ENCODE measurements around the gene AEBP1.

The AEBP1 gene

GRCh38 chr7:44063894-44064651 lies 40.1 kb upstream of the AEBP1 start:
- Mint-ChIP-seq H3K36me3 (ENCODE audit: low read depth) (peaks cover 11% of the 10 kb centered on the region), H3K27ac (no peak overlapping the region), H3K27me3 (no peaks in the 10 kb centered on the region), H3K9me3 (no peaks in the 10 kb centered on the region), H3K4me3 (no peak overlapping the region), H3K4me1 (peaks cover 24% of the 10 kb centered on the region)
- DNase-seq (no peak), ATAC-seq (no peak)

- Mint-ChIP-seq H3K36me3 (ENCODE audit: low read depth) (peaks cover 12% of the 10 kb centered on the region), H3K9me3 (no peaks in the 10 kb centered on the region), H3K27ac (no peak overlapping the region), H3K4me3 (no peak overlapping the region), H3K4me1 (peaks cover 22% of the 10 kb centered on the region), H3K27me3 (no peaks in the 10 kb centered on the region)
- ATAC-seq = peak; percentile 9
- no peak for DNase-seq
These were observed 39.2 kb upstream of the AEBP1 start for GRCh38 chr7:44064791-44065430.

- ATAC-seq (peak; percentile 45), DNase-seq (no peak)
- Mint-ChIP-seq H3K27ac (no peak within 1 kb of the TSS), H3K27me3 (no peaks in the 10 kb centered on the region), H3K9me3 (no peaks in the 10 kb centered on the region), H3K36me3 (ENCODE audit: low read depth) (peaks cover 9% of the 10 kb centered on the region), H3K4me3 (no peak within 1 kb of the TSS), H3K4me1 (peaks cover 20% of the 10 kb centered on the region)
These were observed 38.6 kb upstream of the AEBP1 start, which contains the start of gene PGAM2 for GRCh38 chr7:44065431-44066110. TSS of gene PGAM2 (minus strand) at chr7:44065567. CDS start at chr7:44065529, 38 bp downstream.

- no peak for DNase-seq
- ATAC-seq = peak; percentile 2
- H3K4me1 Mint-ChIP-seq = peaks cover 20% of the 10 kb centered on the region
- H3K27ac Mint-ChIP-seq = no peak overlapping the region
- H3K27me3 Mint-ChIP-seq = no peaks in the 10 kb centered on the region
- no peaks in the 10 kb centered on the region for H3K9me3 Mint-ChIP-seq
- no peak overlapping the region for H3K4me3 Mint-ChIP-seq
- peaks cover 9% of the 10 kb centered on the region for H3K36me3 Mint-ChIP-seq (ENCODE audit: low read depth)
These were observed 38.1 kb upstream of the AEBP1 start for GRCh38 chr7:44066111-44066460.

- Mint-ChIP-seq H3K4me1 (peaks cover 20% of the 10 kb centered on the region), H3K9me3 (no peaks in the 10 kb centered on the region), H3K27ac (no peak overlapping the region), H3K27me3 (no peaks in the 10 kb centered on the region), H3K36me3 (ENCODE audit: low read depth) (peaks cover 12% of the 10 kb centered on the region), H3K4me3 (no peak overlapping the region)
- ATAC-seq (no peak), DNase-seq (no peak)
These were observed 37.6 kb upstream of the AEBP1 start for GRCh38 chr7:44066494-44067063.

GRCh38 chr7:44067064-44067951 lies 36.8 kb upstream of the AEBP1 start:
- H3K9me3 Mint-ChIP-seq = no peaks in the 10 kb centered on the region
- H3K4me1 Mint-ChIP-seq = peaks cover 23% of the 10 kb centered on the region
- ATAC-seq = no peak
- H3K27ac Mint-ChIP-seq = no peak overlapping the region
- no peak for DNase-seq
- no peak overlapping the region for H3K4me3 Mint-ChIP-seq
- H3K36me3 Mint-ChIP-seq (ENCODE audit: low read depth) = peaks cover 17% of the 10 kb centered on the region
- H3K27me3 Mint-ChIP-seq = no peaks in the 10 kb centered on the region

- DNase-seq (no peak), ATAC-seq (no peak)
- no peaks in the 10 kb centered on the region for H3K27me3 Mint-ChIP-seq
- H3K4me3 Mint-ChIP-seq = no peak overlapping the region
- peaks cover 28% of the 10 kb centered on the region for H3K4me1 Mint-ChIP-seq
- H3K27ac Mint-ChIP-seq = no peak overlapping the region
- no peaks in the 10 kb centered on the region for H3K9me3 Mint-ChIP-seq
- peaks cover 24% of the 10 kb centered on the region for H3K36me3 Mint-ChIP-seq (ENCODE audit: low read depth)
These were observed 36.1 kb upstream of the AEBP1 start for GRCh38 chr7:44068054-44068453.

GRCh38 chr7:44071726-44072363 lies 32.3 kb upstream of the AEBP1 start:
- H3K9me3 Mint-ChIP-seq = no peaks in the 10 kb centered on the region
- H3K27ac Mint-ChIP-seq = no peak overlapping the region
- no peaks in the 10 kb centered on the region for H3K27me3 Mint-ChIP-seq
- DNase-seq = no peak
- H3K4me1 Mint-ChIP-seq = peaks cover 34% of the 10 kb centered on the region
- no peak overlapping the region for H3K4me3 Mint-ChIP-seq
- H3K36me3 Mint-ChIP-seq (ENCODE audit: low read depth) = peaks cover 31% of the 10 kb centered on the region
- no peak for ATAC-seq

GRCh38 chr7:44072364-44073231 lies 31.5 kb upstream of the AEBP1 start:
- Mint-ChIP-seq H3K27ac (peak overlapping the region; percentile 31), H3K36me3 (ENCODE audit: low read depth) (peaks cover 33% of the 10 kb centered on the region), H3K4me3 (no peak overlapping the region), H3K9me3 (no peaks in the 10 kb centered on the region), H3K4me1 (peaks cover 39% of the 10 kb centered on the region), H3K27me3 (no peaks in the 10 kb centered on the region)
- peak; percentile 44 for ATAC-seq
- peak; percentile 62 for DNase-seq

GRCh38 chr7:44073664-44074348 lies 30.3 kb upstream of the AEBP1 start:
- no peaks in the 10 kb centered on the region for H3K27me3 Mint-ChIP-seq
- peak overlapping the region; percentile 41 for H3K27ac Mint-ChIP-seq
- DNase-seq = peak; percentile 61
- peaks cover 41% of the 10 kb centered on the region for H3K36me3 Mint-ChIP-seq (ENCODE audit: low read depth)
- H3K9me3 Mint-ChIP-seq = no peaks in the 10 kb centered on the region
- peaks cover 47% of the 10 kb centered on the region for H3K4me1 Mint-ChIP-seq
- peak; percentile 83 for ATAC-seq
- no peak overlapping the region for H3K4me3 Mint-ChIP-seq

- peak overlapping the region; percentile 41 for H3K27ac Mint-ChIP-seq
- ATAC-seq (no peak), DNase-seq (no peak)
- peaks cover 49% of the 10 kb centered on the region for H3K4me1 Mint-ChIP-seq
- H3K4me3 Mint-ChIP-seq = no peak overlapping the region
- H3K36me3 Mint-ChIP-seq (ENCODE audit: low read depth) = peaks cover 41% of the 10 kb centered on the region
- H3K9me3 Mint-ChIP-seq = no peaks in the 10 kb centered on the region
- no peaks in the 10 kb centered on the region for H3K27me3 Mint-ChIP-seq
These were observed 29.8 kb upstream of the AEBP1 start for GRCh38 chr7:44074349-44074695.

GRCh38 chr7:44075296-44076075 lies 28.7 kb upstream of the AEBP1 start:
- no peaks in the 10 kb centered on the region for H3K27me3 Mint-ChIP-seq
- peaks cover 60% of the 10 kb centered on the region for H3K4me1 Mint-ChIP-seq
- H3K36me3 Mint-ChIP-seq (ENCODE audit: low read depth) = peaks cover 44% of the 10 kb centered on the region
- H3K4me3 Mint-ChIP-seq = no peak overlapping the region
- H3K27ac Mint-ChIP-seq = peak overlapping the region; percentile 67
- no peaks in the 10 kb centered on the region for H3K9me3 Mint-ChIP-seq
- no peak for DNase-seq
- ATAC-seq = no peak
